ENCODE results near the gene ARSI. TPM values are rescaled to one million over a fixed set of nuclear protein-coding genes. Genes with fewer than 3 reads are reported as not detected.
"Not testable (repeated sequence)": the region's sequence is repeated elsewhere in the genome, so short reads cannot be mapped to it uniquely, and the experiment has no call there.

The ARSI gene
- total and polyA plus RNA-seq, 2 of the 4 experiments (the other 2 are of a cell fraction): 14.8 to 15.2 TPM

GRCh38 chr5:150248493-150248892 is 54.2 kb downstream of the ARSI start:
- H3K79me1 ChIP-seq (ENCODE audit: low read depth in 1 of 2, low read length in 2 of 2); H2AK9ac ChIP-seq (replicated peaks; ENCODE audit: low read depth, low read length, poor library complexity); dilution Hi-C loops (cut with HindIII; ENCODE audit: low sequenced_read_pairs, unreplicated experiment); CTCF ChIA-PET; BruUV-seq (replicated peaks); intact Hi-C loops (cut with micrococcal nuclease); H2BK15ac ChIP-seq (ENCODE audit: low read depth, low read length); H3K9me1 ChIP-seq (ENCODE audit: insufficient read depth, low read length); H3K4ac ChIP-seq (ENCODE audit: low read depth, low read length); H3K27me3 ChIP-seq (ENCODE audit: control insufficient read depth, insufficient read depth, low read length); H3K36me3 ChIP-seq (ENCODE audit: control insufficient read depth, insufficient read depth, low read length); H3K23ac ChIP-seq (ENCODE audit: low read depth, low read length); ATAC-seq (ENCODE audit: low read depth); DNase-seq; H4K5ac ChIP-seq (ENCODE audit: low read depth, low read length); H3K4me3 ChIP-seq (ENCODE audit: insufficient read depth, low read depth, low read length); H3K14ac ChIP-seq (replicated peaks; ENCODE audit: low read depth, low read length); H3K4me2 ChIP-seq (ENCODE audit: low read depth, low read length); H2BK5ac ChIP-seq (ENCODE audit: low read depth, low read length, poor library complexity, severe bottlenecking); H3K18ac ChIP-seq (ENCODE audit: low read depth, low read length); H3K27ac ChIP-seq (ENCODE audit: insufficient read depth, low read length); POLR2A ChIA-PET (ENCODE audit: unreplicated experiment); H2BK120ac ChIP-seq (ENCODE audit: low read depth, low read length); H2AFZ ChIP-seq (replicated peaks; ENCODE audit: low read length, poor library complexity); H4K91ac ChIP-seq (ENCODE audit: insufficient read depth, low read depth, low read length); H4K20me1 ChIP-seq (ENCODE audit: insufficient read depth, low read length); H3K9me3 ChIP-seq (ENCODE audit: control insufficient read depth, insufficient read depth, low read length); H3K9ac ChIP-seq (ENCODE audit: low read depth, low read length); H3K4me1 ChIP-seq (ENCODE audit: control insufficient read depth, insufficient read depth, low read length); H2AK5ac ChIP-seq (ENCODE audit: low read depth, low read length); H4K8ac ChIP-seq (ENCODE audit: low read depth in 2 of 2, low read length in 2 of 2); in situ Hi-C loops (cut with MboI; ENCODE audit: low sequenced_read_pairs); H2BK20ac ChIP-seq (ENCODE audit: low read depth, low read length); H3K56ac ChIP-seq (ENCODE audit: extremely low read depth, insufficient read depth, low read length): not testable (repeated sequence)
- WGBS, 2 experiments (ENCODE audit: extremely low coverage in 2 of 2, insufficient read length in 1 of 2): 100% methylated on average over 1 of the region's 6 CpGs; no CpG with 5 or more reads in 1 of the 2 experiments
